PC-3 (cell line): ENCODE measurements around the gene TMED6.

Experiments
- EZH2 ChIP-seq: fragments of 300-600 bp; sonication (generic); IDR thresholded peaks from one replicate; pipeline ENCODE4 v1.6.1; 2017; ENCODE audit warnings: antibody characterized with exemption, mild to moderate bottlenecking, low read length; ENCODE audit not compliant: unreplicated experiment
- EZH2phosphoT487 ChIP-seq: fragments of 300-600 bp; sonication (generic); IDR thresholded peaks from 2 replicates; pipeline ENCODE4 v1.6.1; 2018; ENCODE audit warnings: mild to moderate bottlenecking, antibody characterized with exemption, low read length, borderline replicate concordance
- TF ChIP-seq, protein P1 (sequence below): fragments of 300-600 bp; sonication (generic); conservative IDR thresholded peaks from 2 replicates; pipeline ENCODE4 v1.5.1; 2017; ENCODE audit warnings: antibody characterized with exemption, low read depth, mild to moderate bottlenecking, low read length

DNA sequence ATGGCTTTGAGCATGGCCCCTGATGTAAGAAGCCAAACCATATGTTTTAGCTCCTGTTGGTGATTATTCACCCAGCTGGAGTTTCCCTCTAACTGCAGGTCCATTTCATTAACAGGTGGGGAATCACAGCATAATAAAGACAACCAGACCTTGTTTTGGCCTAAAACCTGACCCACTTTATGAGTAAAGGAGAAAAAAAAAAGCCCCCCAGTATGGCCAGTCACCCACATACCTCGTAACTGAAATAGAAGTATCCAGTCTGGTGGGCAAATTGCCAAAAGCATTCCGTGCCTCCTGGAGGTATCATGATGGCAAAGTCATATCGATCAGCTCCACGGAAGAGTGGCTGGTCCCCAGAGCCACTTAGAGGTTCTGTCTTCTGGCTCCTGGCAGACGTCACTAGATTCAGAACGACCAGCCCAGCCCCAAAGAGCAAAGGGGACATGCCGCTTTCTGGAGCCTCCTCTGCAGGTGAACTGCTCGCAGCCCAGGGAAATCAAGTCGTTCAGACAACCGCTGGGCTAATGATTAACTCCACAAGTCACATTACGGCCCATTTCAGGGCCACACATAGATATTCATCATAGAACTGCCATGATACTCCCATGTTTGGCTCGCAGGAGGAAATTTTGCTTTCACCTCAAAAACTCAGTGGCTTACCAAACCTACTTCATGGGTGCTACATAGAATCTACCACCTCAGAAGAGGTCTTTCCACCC lies at the start of gene TMED6:
- TF ChIP-seq, protein P1, sequence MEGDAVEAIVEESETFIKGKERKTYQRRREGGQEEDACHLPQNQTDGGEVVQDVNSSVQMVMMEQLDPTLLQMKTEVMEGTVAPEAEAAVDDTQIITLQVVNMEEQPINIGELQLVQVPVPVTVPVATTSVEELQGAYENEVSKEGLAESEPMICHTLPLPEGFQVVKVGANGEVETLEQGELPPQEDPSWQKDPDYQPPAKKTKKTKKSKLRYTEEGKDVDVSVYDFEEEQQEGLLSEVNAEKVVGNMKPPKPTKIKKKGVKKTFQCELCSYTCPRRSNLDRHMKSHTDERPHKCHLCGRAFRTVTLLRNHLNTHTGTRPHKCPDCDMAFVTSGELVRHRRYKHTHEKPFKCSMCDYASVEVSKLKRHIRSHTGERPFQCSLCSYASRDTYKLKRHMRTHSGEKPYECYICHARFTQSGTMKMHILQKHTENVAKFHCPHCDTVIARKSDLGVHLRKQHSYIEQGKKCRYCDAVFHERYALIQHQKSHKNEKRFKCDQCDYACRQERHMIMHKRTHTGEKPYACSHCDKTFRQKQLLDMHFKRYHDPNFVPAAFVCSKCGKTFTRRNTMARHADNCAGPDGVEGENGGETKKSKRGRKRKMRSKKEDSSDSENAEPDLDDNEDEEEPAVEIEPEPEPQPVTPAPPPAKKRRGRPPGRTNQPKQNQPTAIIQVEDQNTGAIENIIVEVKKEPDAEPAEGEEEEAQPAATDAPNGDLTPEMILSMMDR, result no peak
- TF ChIP-seq EZH2phosphoT487, result no peak
- no peak for TF ChIP-seq EZH2
